HepG2 (cell line): ENCODE measurements around the gene GALNT18. TPM values are rescaled to one million over a fixed set of nuclear protein-coding genes. Genes with fewer than 3 reads are reported as not detected.

ENCODE experiments used
- ATAC-seq: fragments of 200-7000 bp; cut with Tn5 transposase; 3 replicates; pipeline ENCODE4 v1.9.1; 2020; ENCODE audit warnings: mild to moderate bottlenecking, moderate library complexity
- BruUV-seq: library from RNA; stranded (reverse); fragments of 400-500 nt; replicated peaks from 2 replicates; lab custom pipeline; 2021; lab: Mats Ljungman, UMichigan
- CTCF ChIA-PET: fragments of 300-600 bp; formaldehyde crosslinking; extraction: SDS; loops from one replicate; lab custom pipeline; 2021; ENCODE audit warnings: low total read pairs, inconsistent platforms, low intra/inter-chr PET ratio; lab: Yijun Ruan, JAX
- POLR2A ChIA-PET: fragments of 350-600 bp; sonication (Branson Sonifier 250); formaldehyde crosslinking; loops from one replicate; lab custom pipeline; 2020; ENCODE audit warnings: antibody characterized with exemption, inconsistent platforms; lab: Yijun Ruan, JAX
- DNase-seq: peaks from one replicate; pipeline ENCODE4 v3.0.0-alpha.2; 2015; ENCODE audit warnings: low spot score
- FAIRE-seq: peaks from 3 replicates; lab custom pipeline; 2011; peaks lifted over from hg19 to GRCh38; lab: Jason Lieb, UNC
- H2AFZ ChIP-seq: one replicate; pipeline ENCODE4 v1.6.1; 2011; ENCODE audit warnings: low read length, inconsistent platforms
- H3K27ac ChIP-seq: fragments of 300-600 bp; 3 replicates; pipeline ENCODE4 v1.8.0; 2011; ENCODE audit warnings: mixed run types, mild to moderate bottlenecking, mixed read lengths, low read length, inconsistent platforms; ENCODE audit not compliant: insufficient read depth; ENCODE audit errors: extremely low read length
- H3K27me3 ChIP-seq, 2 experiments: fragments of 200-600 bp in 1 of 2; 2 replicates in 1 of 2; 3 replicates in 1 of 2; pipeline versions ENCODE4 v1.6.0 to v1.8.0; 2011; ENCODE audit warnings: low read length in 2 of 2, mild to moderate bottlenecking in 2 of 2, moderate library complexity in 2 of 2, inconsistent platforms in 1 of 2; ENCODE audit not compliant: insufficient read depth in 2 of 2, control insufficient read depth in 1 of 2
- H3K36me3 ChIP-seq, 2 experiments: fragments of 200-600 bp in 1 of 2; replicated peaks in 1 of 2; 2 replicates in 1 of 2; 3 replicates in 1 of 2; pipeline versions ENCODE4 v1.5.1 to v1.8.0; 2011; ENCODE audit warnings: low read length in 2 of 2, inconsistent platforms in 1 of 2; ENCODE audit not compliant: insufficient read depth in 2 of 2, control insufficient read depth in 1 of 2
- H3K4me1 ChIP-seq: 2 replicates; pipeline ENCODE4 v1.5.1; 2012; ENCODE audit warnings: low read length, inconsistent platforms; ENCODE audit not compliant: insufficient read depth
- H3K4me2 ChIP-seq: 2 replicates; pipeline ENCODE4 v1.6.0; 2011; ENCODE audit warnings: low read depth, low read length, inconsistent platforms
- H3K4me3 ChIP-seq, 3 experiments: fragments of 200-600 bp in 1 of 3; sonication (generic), shearing (Covaris generic) in 1 of 3; replicated peaks in 1 of 3; 2 replicates each; pipeline ENCODE4 v1.5.1; 2011 to 2016; ENCODE audit warnings: low read length in 3 of 3, inconsistent platforms in 2 of 3, low read depth in 2 of 3, mild to moderate bottlenecking in 2 of 3, control low read depth in 1 of 3, mixed read lengths in 1 of 3; ENCODE audit not compliant: insufficient read depth in 1 of 3
- H3K79me2 ChIP-seq: one replicate; pipeline ENCODE4 v1.6.1; 2011; ENCODE audit warnings: low read length, inconsistent platforms; ENCODE audit not compliant: insufficient read depth
- H3K9ac ChIP-seq: 2 replicates; pipeline ENCODE4 v1.6.0; 2011; ENCODE audit warnings: mild to moderate bottlenecking, low read depth, low read length, inconsistent platforms; ENCODE audit not compliant: insufficient read depth
- H3K9me3 ChIP-seq: 2 replicates; pipeline ENCODE4 v1.5.1; 2012; ENCODE audit warnings: mild to moderate bottlenecking, low read length
- H4K20me1 ChIP-seq: 2 replicates; pipeline ENCODE4 v1.6.0; 2011; ENCODE audit warnings: inconsistent platforms, mild to moderate bottlenecking, low read length, moderate library complexity; ENCODE audit not compliant: insufficient read depth
- KDM6A ChIP-seq: IDR thresholded peaks from 2 replicates; pipeline ENCODE4 v1.6.1; 2016; ENCODE audit warnings: low read depth
- NFE2L1 ChIP-seq: sonication (generic); formaldehyde crosslinking; IDR thresholded peaks from 2 replicates; pipeline ENCODE4 v1.4.0; 2020; ENCODE audit warnings: missing genetic modification reagents, mild to moderate bottlenecking, borderline replicate concordance
- SOX5 ChIP-seq: IDR thresholded peaks from 2 replicates; pipeline ENCODE4 v1.6.1; 2016; ENCODE audit warnings: borderline replicate concordance
- ZBTB14 ChIP-seq: sonication (generic); formaldehyde crosslinking; IDR thresholded peaks from 2 replicates; pipeline ENCODE4 v1.4.0; 2020; ENCODE audit warnings: missing genetic modification reagents
- ZBTB7B ChIP-seq: sonication (generic); formaldehyde crosslinking; IDR thresholded peaks from 2 replicates; pipeline ENCODE4 v1.4.0; 2020; ENCODE audit warnings: missing genetic modification reagents
- ZNF34 ChIP-seq: sonication (generic); formaldehyde crosslinking; IDR thresholded peaks from 2 replicates; pipeline ENCODE4 v1.4.0; 2020; ENCODE audit warnings: mild to moderate bottlenecking, missing genetic modification reagents, borderline replicate concordance
- ZNF572 ChIP-seq: sonication (generic); formaldehyde crosslinking; IDR thresholded peaks from 2 replicates; pipeline ENCODE4 v1.5.1; 2020; ENCODE audit warnings: mild to moderate bottlenecking, missing genetic modification reagents
- ZNF609 ChIP-seq: sonication (generic); formaldehyde crosslinking; IDR thresholded peaks from 2 replicates; pipeline ENCODE4 v1.4.0; 2020; ENCODE audit warnings: mild to moderate bottlenecking, missing genetic modification reagents, borderline replicate concordance
- ZNF790 ChIP-seq: sonication (generic); formaldehyde crosslinking; IDR thresholded peaks from 2 replicates; pipeline ENCODE4 v1.8.0; 2022; ENCODE audit warnings: missing genetic modification reagents, mild to moderate bottlenecking, borderline replicate concordance
- WGBS: methylation state at CpG from one replicate; pipeline ENCODE4 v1.1.6; 2017; ENCODE audit warnings: low lambda C conversion rate; 5-methylcytosine and 5-hydroxymethylcytosine counted together
- in situ Hi-C: cut with HindIII; loops from 2 replicates; pipeline ENCODE4 v1.10.0; 2017; ENCODE audit warnings: low pct_unique_long_range_greater_than_20kb; ENCODE audit not compliant: extremely low pct_ligation_motif_present
- intact Hi-C: fragments of 100-400 bp; cut with micrococcal nuclease; formaldehyde crosslinking; loops from one replicate; pipeline ENCODE4 v1.10.0; 2022; ENCODE audit not compliant: unreplicated experiment
- polyA plus RNA-seq, 8 experiments: library from polyadenylated mRNA; depleted of rRNA in 3 of 8; stranded (reverse) in 7 of 8; unstranded in 1 of 8; fragments of >200 nt; fragmentation: Illumina TruSeq in 4 of 8; extraction: Trizol in 4 of 8; gene quantifications; 2 replicates each; pipeline versions ENCODE4 v1.2.1 to v1.2.3, GENCODE V29; 2011 to 2016; ENCODE audit warnings: low read depth in 4 of 8, missing spikeins in 1 of 8, mixed read lengths in 1 of 8; ENCODE audit not compliant: insufficient read depth in 1 of 8
- total RNA-seq, 5 experiments: library from RNA; depleted of rRNA; stranded (reverse); fragments of >200 nt; fragmentation: Illumina TruSeq; extraction: Trizol; gene quantifications; 2 replicates each; pipeline ENCODE4 v1.2.3, GENCODE V29; 2016; ENCODE audit warnings: low read depth in 1 of 5
- TF ChIP-seq, protein P1 (sequence below): sonication (generic); formaldehyde crosslinking; IDR thresholded peaks from 2 replicates; pipeline ENCODE4 v1.4.0; 2020; ENCODE audit warnings: mild to moderate bottlenecking, low read depth, missing genetic modification reagents
- TF ChIP-seq, protein P2 (sequence below): sonication (generic); formaldehyde crosslinking; IDR thresholded peaks from 2 replicates; pipeline ENCODE4 v1.4.0; 2020; ENCODE audit warnings: mild to moderate bottlenecking, missing genetic modification reagents
- TF ChIP-seq, protein P3 (sequence below): sonication (generic); formaldehyde crosslinking; IDR thresholded peaks from 2 replicates; pipeline ENCODE4 v1.4.0; 2020; ENCODE audit warnings: missing genetic modification reagents, borderline replicate concordance

GALNT18 gene
- total and polyA plus RNA-seq, 2 of the 13 experiments (the other 11 are each of a cell fraction or from before 2014, with no cell fraction given): 0.11 TPM; not detected in 1

GRCh38 chr11:11316651-11317230 is 305.1 kb downstream of the GALNT18 start:
- in situ Hi-C loops: no loop called here
- no peak overlapping the region for H2AFZ ChIP-seq
- H3K27me3 ChIP-seq: no peaks in the 10 kb centered on the region
- CTCF ChIA-PET: no interaction called here
- H3K9me3 ChIP-seq: no peaks in the 10 kb centered on the region
- no TSS peak for BruUV-seq
- no peak overlapping the region for H3K9ac ChIP-seq
- H3K79me2 ChIP-seq: no peaks in the 10 kb centered on the region
- DNase-seq (no peak), ATAC-seq (no peak), FAIRE-seq (no peak)
- no peaks in the 10 kb centered on the region for H3K4me1 ChIP-seq
- WGBS: 53% methylated on average over 3 of the region's 3 CpGs
- no peak overlapping the region for H3K4me3 ChIP-seq
- no peak overlapping the region for H3K4me2 ChIP-seq
- intact Hi-C loops: no loop called here
- H3K27ac ChIP-seq: no peak overlapping the region
- TF ChIP-seq, protein P1, sequence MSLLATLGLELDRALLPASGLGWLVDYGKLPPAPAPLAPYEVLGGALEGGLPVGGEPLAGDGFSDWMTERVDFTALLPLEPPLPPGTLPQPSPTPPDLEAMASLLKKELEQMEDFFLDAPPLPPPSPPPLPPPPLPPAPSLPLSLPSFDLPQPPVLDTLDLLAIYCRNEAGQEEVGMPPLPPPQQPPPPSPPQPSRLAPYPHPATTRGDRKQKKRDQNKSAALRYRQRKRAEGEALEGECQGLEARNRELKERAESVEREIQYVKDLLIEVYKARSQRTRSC: no peak
- TF ChIP-seq ZBTB14 (CRISPR knock-in tag) (no peak), ZNF790 (CRISPR knock-in tag) (no peak), ZBTB7B (CRISPR knock-in tag) (no peak), NFE2L1 (CRISPR knock-in tag) (no peak), KDM6A (no peak), SOX5 (CRISPR knock-in tag) (no peak), ZNF572 (CRISPR knock-in tag) (no peak), ZNF609 (CRISPR knock-in tag) (no peak), ZNF34 (CRISPR knock-in tag) (no peak)
- TF ChIP-seq, protein P2, sequence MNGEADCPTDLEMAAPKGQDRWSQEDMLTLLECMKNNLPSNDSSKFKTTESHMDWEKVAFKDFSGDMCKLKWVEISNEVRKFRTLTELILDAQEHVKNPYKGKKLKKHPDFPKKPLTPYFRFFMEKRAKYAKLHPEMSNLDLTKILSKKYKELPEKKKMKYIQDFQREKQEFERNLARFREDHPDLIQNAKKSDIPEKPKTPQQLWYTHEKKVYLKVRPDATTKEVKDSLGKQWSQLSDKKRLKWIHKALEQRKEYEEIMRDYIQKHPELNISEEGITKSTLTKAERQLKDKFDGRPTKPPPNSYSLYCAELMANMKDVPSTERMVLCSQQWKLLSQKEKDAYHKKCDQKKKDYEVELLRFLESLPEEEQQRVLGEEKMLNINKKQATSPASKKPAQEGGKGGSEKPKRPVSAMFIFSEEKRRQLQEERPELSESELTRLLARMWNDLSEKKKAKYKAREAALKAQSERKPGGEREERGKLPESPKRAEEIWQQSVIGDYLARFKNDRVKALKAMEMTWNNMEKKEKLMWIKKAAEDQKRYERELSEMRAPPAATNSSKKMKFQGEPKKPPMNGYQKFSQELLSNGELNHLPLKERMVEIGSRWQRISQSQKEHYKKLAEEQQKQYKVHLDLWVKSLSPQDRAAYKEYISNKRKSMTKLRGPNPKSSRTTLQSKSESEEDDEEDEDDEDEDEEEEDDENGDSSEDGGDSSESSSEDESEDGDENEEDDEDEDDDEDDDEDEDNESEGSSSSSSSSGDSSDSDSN (CRISPR knock-in tag): no peak
- TF ChIP-seq, protein P3, sequence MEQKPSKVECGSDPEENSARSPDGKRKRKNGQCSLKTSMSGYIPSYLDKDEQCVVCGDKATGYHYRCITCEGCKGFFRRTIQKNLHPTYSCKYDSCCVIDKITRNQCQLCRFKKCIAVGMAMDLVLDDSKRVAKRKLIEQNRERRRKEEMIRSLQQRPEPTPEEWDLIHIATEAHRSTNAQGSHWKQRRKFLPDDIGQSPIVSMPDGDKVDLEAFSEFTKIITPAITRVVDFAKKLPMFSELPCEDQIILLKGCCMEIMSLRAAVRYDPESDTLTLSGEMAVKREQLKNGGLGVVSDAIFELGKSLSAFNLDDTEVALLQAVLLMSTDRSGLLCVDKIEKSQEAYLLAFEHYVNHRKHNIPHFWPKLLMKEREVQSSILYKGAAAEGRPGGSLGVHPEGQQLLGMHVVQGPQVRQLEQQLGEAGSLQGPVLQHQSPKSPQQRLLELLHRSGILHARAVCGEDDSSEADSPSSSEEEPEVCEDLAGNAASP (CRISPR knock-in tag): no peak
- TF ChIP-seq, all 625 proteins: peak for 0
- POLR2A ChIA-PET: no interaction called here
- Histone ChIP-seq H4K20me1 (no peaks in the 10 kb centered on the region), H3K36me3 (no peaks in the 10 kb centered on the region)
